Body of pancreas (tissue), 4 donors: ENCODE data around the gene TMEM184A. TPM values are rescaled to one million over a fixed set of nuclear protein-coding genes. Genes with fewer than 3 reads are reported as not detected.

Source experiments
- ATAC-seq: fragments of 150-250 bp; one replicate; pipeline ENCODE4 v1.9.1; 2016
- DNase-seq, 4 donors: peaks; one replicate each; pipeline ENCODE4 v3.0.0-alpha.2; 2019
- H3K27ac ChIP-seq, 4 donors: fragments of 200-600 bp; sonication (generic); 1 replicate in 3 of 4; 2 replicates in 1 of 4; pipeline versions ENCODE4 v1.5.1 to v1.6.1; 2016 to 2019; ENCODE audit warnings: mild to moderate bottlenecking in 1 of 4, mixed read lengths in 1 of 4, moderate library complexity in 1 of 4
- H3K27me3 ChIP-seq, 2 donors: fragments of 200-600 bp; sonication (generic); one replicate each; pipeline ENCODE4 v1.6.0; 2016; ENCODE audit warnings: mild to moderate bottlenecking in 1 of 2
- H3K36me3 ChIP-seq, 2 donors: fragments of 200-600 bp; sonication (generic); replicated peaks in 1 of 2; 2 replicates each; pipeline ENCODE4 v1.5.1; 2016; ENCODE audit warnings: low read depth in 2 of 2; ENCODE audit not compliant: insufficient read depth in 1 of 2
- H3K4me1 ChIP-seq: fragments of 200-600 bp; sonication (generic); one replicate; pipeline ENCODE4 v1.6.0; 2016
- H3K4me3 ChIP-seq, 2 donors: fragments of 200-600 bp; sonication (generic); 1 replicate in 1 of 2; 2 replicates in 1 of 2; pipeline ENCODE4 v1.5.1; 2016 to 2019
- H3K9me3 ChIP-seq, 3 donors: fragments of 200-600 bp; sonication (generic); 1 replicate in 2 of 3; 2 replicates in 1 of 3; pipeline ENCODE4 v1.5.1; 2016
- CTCF ChIP-seq, 7 experiments: fragments of 450-650 bp in 4 of 7; fragments of 200-600 bp in 3 of 7; sonication (generic) in 3 of 7; IDR thresholded peaks; one replicate each; pipeline ENCODE4 v1.5.1; 2016 to 2019; ENCODE audit warnings: antibody characterized with exemption in 7 of 7
- POLR2A ChIP-seq, 3 donors: fragments of 450-650 bp; IDR thresholded peaks; one replicate each; pipeline ENCODE4 v1.6.1; 2016; ENCODE audit warnings: antibody characterized with exemption in 3 of 3, mild to moderate bottlenecking in 2 of 3
- WGBS, 2 donors: methylation state at CpG; one replicate each; pipeline ENCODE4 v1.1.5; 2017; 5-methylcytosine and 5-hydroxymethylcytosine counted together
- intact Hi-C: fragments of 100-400 bp; cut with DNase I; formaldehyde crosslinking; loops from one replicate; pipeline ENCODE4 v1.15.1; 2023
- total RNA-seq, 2 donors: library from RNA; depleted of rRNA; stranded (reverse); fragments of >200 nt; gene quantifications; one replicate each; pipeline ENCODE4 v1.1.0, GENCODE V29; 2016

Gene TMEM184A
- total RNA-seq, 2 donors from 2014 or later: 21.0 to 65.3 TPM

GRCh38 chr7:1597791-1598190 lies 41.8 kb upstream of the TMEM184A start:
- DNase-seq (no peak), ATAC-seq (no peak)
- 76 to 81% methylated on average over 10 to 11 of the region's 11 CpGs for WGBS, 2 donors
- H3K27me3 ChIP-seq: no peaks in the 10 kb centered on the region
- no peaks in the 10 kb centered on the region for H3K4me1 ChIP-seq
- no peak overlapping the region for H3K27ac ChIP-seq
- H3K4me3 ChIP-seq: no peak overlapping the region
- no peak for TF ChIP-seq CTCF (IDR thresholded peaks at IDR 0.05)
- no peak for TF ChIP-seq POLR2A (IDR thresholded peaks at IDR 0.05)
- intact Hi-C loops: no loop called here
- no peaks in the 10 kb centered on the region for H3K9me3 ChIP-seq
- H3K36me3 ChIP-seq: no peaks in the 10 kb centered on the region

DNA sequence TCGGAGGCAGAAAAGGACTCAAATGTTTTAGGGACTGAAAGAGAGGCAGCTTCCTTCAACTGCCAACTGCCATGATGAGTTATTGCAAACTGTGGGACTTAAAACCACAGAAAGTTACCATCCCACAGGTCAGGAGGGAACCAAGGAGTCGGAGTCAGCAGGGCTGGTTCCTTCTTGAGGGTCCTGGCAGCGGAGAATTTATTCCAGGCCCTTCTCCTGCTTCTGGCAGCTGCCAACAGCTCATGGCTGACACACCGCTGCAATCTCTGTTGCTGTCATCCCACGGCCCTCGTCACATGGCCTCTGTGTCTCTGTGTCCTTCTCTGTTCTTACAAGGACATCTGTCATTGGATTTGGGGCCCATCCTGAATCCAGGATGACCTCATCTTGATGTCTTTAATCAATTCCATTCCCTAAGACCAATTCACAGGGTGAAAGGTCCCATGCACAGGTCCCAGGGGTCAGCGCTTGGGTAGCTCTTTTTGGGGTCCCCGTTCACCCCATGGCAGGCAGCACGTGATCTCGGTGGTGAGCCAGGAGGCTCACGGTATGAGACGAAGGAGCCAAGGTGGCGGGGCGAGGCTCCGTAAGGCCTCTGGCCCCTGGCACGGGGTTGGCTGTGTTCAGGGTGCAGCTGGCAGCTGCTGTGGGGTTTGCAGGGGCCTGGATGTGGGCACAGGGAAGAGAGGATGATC lies 41.2 kb upstream of the TMEM184A start:
- Histone ChIP-seq H3K36me3 (no peaks in the 10 kb centered on the region), H3K4me1 (no peaks in the 10 kb centered on the region), H3K9me3 (no peaks in the 10 kb centered on the region), H3K4me3 (no peak overlapping the region), H3K27ac (no peak overlapping the region), H3K27me3 (no peaks in the 10 kb centered on the region)
- no peak for TF ChIP-seq POLR2A (IDR thresholded peaks at IDR 0.05)
- TF ChIP-seq CTCF (IDR thresholded peaks at IDR 0.05): no peak
- intact Hi-C loops: no loop called here
- WGBS, 2 donors: 69 to 78% methylated on average over 12 to 16 of the region's 16 CpGs
- DNase-seq (no peak), ATAC-seq (no peak)

GRCh38 chr7:1596181-1597043 lies 40.4 kb upstream of the TMEM184A start:
- Histone ChIP-seq H3K9me3 (no peaks in the 10 kb centered on the region), H3K27ac (no peak overlapping the region), H3K36me3 (no peaks in the 10 kb centered on the region), H3K27me3 (no peaks in the 10 kb centered on the region), H3K4me1 (no peaks in the 10 kb centered on the region), H3K4me3 (no peak overlapping the region)
- DNase-seq (no peak), ATAC-seq (no peak)
- intact Hi-C loops: no loop called here
- TF ChIP-seq CTCF (IDR thresholded peaks at IDR 0.05) (no peak), POLR2A (IDR thresholded peaks at IDR 0.05) (no peak)
- WGBS, 2 donors: 64% methylated on average over 30 to 39 of the region's 39 CpGs

- Histone ChIP-seq H3K36me3 (no peaks in the 10 kb centered on the region), H3K4me1 (no peaks in the 10 kb centered on the region), H3K4me3 (no peak overlapping the region), H3K27me3 (no peaks in the 10 kb centered on the region), H3K27ac (no peak overlapping the region), H3K9me3 (no peaks in the 10 kb centered on the region)
- ATAC-seq: no peak
- intact Hi-C loops: no loop called here
- WGBS, 2 donors: 53 to 55% methylated on average over 11 to 12 of the region's 12 CpGs
- no peak for DNase-seq
- TF ChIP-seq POLR2A (IDR thresholded peaks at IDR 0.05): no peak
- TF ChIP-seq CTCF (IDR thresholded peaks at IDR 0.05): no peak
Measured at GRCh38 chr7:1595636-1596035, 39.6 kb upstream of the TMEM184A start.
